KMS-11 (cell line): ENCODE results near the gene NPAS2.

Source experiments
- H2AFZ ChIP-seq: fragments of 200-600 bp; sonication (generic); 2 replicates; pipeline ENCODE4 v1.6.1; 2016; ENCODE audit warnings: antibody characterized with exemption, mixed run types, low read depth
- H3K27ac ChIP-seq: fragments of 200-600 bp; sonication (generic); 2 replicates; pipeline ENCODE4 v1.6.1; 2016; ENCODE audit warnings: mild to moderate bottlenecking, mixed run types
- H3K27me3 ChIP-seq: fragments of 200-600 bp; sonication (generic); 2 replicates; pipeline ENCODE4 v1.6.1; 2017; ENCODE audit warnings: mild to moderate bottlenecking, low read depth, mixed run types, moderate library complexity; ENCODE audit not compliant: insufficient read depth
- H3K36me3 ChIP-seq: fragments of 200-600 bp; sonication (generic); 2 replicates; pipeline ENCODE4 v1.6.1; 2017; ENCODE audit warnings: mild to moderate bottlenecking, mixed run types; ENCODE audit not compliant: insufficient read depth
- H3K4me1 ChIP-seq: fragments of 200-600 bp; sonication (generic); 2 replicates; pipeline ENCODE4 v1.6.1; 2016; ENCODE audit warnings: mild to moderate bottlenecking, low read depth, mixed run types; ENCODE audit not compliant: poor library complexity, severe bottlenecking
- H3K4me2 ChIP-seq: fragments of 200-600 bp; sonication (generic); 2 replicates; pipeline ENCODE4 v1.7.0; 2016; ENCODE audit warnings: mild to moderate bottlenecking, mixed run types
- H3K4me3 ChIP-seq: fragments of 200-600 bp; sonication (generic); IDR thresholded peaks from 2 replicates; pipeline ENCODE4 v1.6.1; 2017; ENCODE audit warnings: low read depth, low read length, mixed read lengths; ENCODE audit not compliant: insufficient read depth
- H3K79me2 ChIP-seq: fragments of 200-600 bp; sonication (generic); 2 replicates; pipeline ENCODE4 v1.6.1; 2016; ENCODE audit warnings: low read depth, mixed run types; ENCODE audit not compliant: insufficient read depth
- H3K9ac ChIP-seq: fragments of 200-600 bp; sonication (generic); 2 replicates; pipeline ENCODE4 v1.6.1; 2016; ENCODE audit warnings: mild to moderate bottlenecking, mixed run types
- H4K20me1 ChIP-seq: fragments of 200-600 bp; sonication (generic); 2 replicates; pipeline ENCODE4 v1.6.1; 2016; ENCODE audit warnings: mild to moderate bottlenecking, mixed run types; ENCODE audit not compliant: insufficient read depth
- TF ChIP-seq, protein P1 (sequence below): fragments of 200-600 bp; sonication (generic); conservative IDR thresholded peaks from 2 replicates; pipeline ENCODE4 v1.6.1; 2017; ENCODE audit warnings: low read depth, mild to moderate bottlenecking, antibody characterized with exemption, low read length, moderate library complexity, mixed read lengths

Gene NPAS2

DNA sequence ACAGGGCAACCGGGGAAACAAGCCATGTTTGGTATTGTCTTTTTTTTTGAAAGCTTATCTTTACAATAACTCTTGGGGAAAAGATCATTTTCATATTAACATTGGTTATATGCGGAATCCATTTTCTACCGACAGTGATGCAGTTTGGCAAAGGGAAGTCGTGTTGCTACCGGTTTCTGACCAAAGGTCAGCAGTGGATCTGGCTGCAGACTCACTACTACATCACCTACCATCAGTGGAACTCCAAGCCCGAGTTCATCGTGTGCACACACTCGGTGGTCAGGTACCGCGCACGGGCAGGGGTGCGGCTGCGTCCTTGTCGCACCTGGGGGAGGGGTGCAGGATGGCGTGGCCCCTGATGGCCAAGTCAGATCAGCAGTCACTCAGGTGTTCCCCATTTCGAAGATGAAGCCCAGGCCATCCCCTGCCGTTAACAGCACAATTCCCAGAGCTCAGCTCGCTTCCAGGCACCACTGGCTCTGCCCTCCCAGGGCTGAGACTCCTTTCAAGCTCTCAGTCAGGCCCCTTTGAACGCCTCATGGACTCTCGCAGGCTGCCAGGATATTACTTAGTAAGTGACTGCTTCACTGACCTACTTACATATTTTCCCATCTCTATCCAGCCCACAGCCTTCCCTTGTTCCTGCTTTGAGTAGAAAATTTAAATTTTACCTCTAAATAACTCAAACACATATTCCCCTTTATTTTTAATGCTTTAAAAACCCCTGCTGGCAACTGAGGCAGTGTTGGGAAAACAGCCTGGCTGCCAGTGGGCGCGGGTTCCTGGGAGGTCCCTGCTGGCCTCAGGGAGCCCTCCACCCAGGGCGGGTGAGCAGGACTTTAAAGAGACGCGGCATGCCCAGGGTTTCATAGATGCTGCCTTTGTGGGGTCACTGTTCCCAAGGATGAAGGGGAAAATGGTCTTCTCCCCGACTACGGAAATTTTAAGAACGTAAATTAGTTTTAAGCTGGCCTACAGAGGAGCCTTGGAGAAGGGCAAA is 148.5 kb downstream of the NPAS2 start:
- H3K4me2 ChIP-seq, result no peak overlapping the region
- no peaks in the 10 kb centered on the region for H4K20me1 ChIP-seq
- H3K4me3 ChIP-seq, result no peak overlapping the region
- H3K9ac ChIP-seq, result no peak overlapping the region
- H3K4me1 ChIP-seq, result no peaks in the 10 kb centered on the region
- H2AFZ ChIP-seq, result no peak overlapping the region
- no peak overlapping the region for H3K27ac ChIP-seq
- no peaks in the 10 kb centered on the region for H3K79me2 ChIP-seq
- H3K27me3 ChIP-seq, result no peaks in the 10 kb centered on the region
- H3K36me3 ChIP-seq, result no peaks in the 10 kb centered on the region
- TF ChIP-seq, protein P1, sequence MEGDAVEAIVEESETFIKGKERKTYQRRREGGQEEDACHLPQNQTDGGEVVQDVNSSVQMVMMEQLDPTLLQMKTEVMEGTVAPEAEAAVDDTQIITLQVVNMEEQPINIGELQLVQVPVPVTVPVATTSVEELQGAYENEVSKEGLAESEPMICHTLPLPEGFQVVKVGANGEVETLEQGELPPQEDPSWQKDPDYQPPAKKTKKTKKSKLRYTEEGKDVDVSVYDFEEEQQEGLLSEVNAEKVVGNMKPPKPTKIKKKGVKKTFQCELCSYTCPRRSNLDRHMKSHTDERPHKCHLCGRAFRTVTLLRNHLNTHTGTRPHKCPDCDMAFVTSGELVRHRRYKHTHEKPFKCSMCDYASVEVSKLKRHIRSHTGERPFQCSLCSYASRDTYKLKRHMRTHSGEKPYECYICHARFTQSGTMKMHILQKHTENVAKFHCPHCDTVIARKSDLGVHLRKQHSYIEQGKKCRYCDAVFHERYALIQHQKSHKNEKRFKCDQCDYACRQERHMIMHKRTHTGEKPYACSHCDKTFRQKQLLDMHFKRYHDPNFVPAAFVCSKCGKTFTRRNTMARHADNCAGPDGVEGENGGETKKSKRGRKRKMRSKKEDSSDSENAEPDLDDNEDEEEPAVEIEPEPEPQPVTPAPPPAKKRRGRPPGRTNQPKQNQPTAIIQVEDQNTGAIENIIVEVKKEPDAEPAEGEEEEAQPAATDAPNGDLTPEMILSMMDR, result no peak

DNA sequence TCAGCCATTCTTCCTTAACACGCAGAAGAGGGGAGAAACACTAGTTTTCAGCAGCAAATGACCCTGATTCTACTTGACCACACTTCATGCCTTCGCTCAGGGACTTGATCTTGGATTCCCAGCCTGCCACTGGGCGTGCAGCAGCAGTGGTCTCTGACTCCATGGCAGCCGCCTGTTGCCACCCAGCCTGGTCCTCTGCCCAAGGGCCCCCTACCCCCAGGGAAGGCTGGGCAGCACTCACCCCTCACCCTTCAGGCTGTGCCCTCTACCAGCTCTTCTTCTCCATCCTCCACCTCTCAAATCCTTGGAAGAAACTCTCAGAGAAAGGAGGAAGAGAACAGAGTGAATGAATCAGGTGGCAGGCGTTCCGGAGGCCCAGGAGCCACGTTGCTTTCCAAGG is 150.1 kb downstream of the NPAS2 start:
- no peaks in the 10 kb centered on the region for H3K36me3 ChIP-seq

DNA sequence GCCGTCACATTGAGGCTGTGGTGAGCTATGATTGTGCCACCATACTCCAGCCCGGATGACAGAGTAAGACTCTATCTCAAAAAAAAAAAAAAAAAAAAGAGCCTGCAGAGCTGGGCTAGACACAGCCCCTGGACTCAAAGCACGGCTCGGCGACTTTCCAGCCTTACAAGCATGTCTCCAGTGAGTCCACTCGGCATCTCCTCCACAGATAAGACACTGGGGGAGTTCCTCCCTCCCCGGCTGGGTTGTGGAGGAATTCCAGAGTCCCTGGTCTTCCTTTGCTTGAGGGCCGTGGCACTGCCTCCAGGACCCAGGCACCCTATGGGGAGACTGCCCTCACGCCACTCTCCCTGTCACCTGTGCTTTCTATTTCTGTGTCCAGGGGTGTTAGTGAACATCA is 151.3 kb downstream of the NPAS2 start:
- TF ChIP-seq, protein P1, result no peak
- H3K27me3 ChIP-seq, result no peaks in the 10 kb centered on the region
- H3K36me3 ChIP-seq, result no peaks in the 10 kb centered on the region
- H3K4me1 ChIP-seq, result no peaks in the 10 kb centered on the region
- H3K9ac ChIP-seq, result no peak overlapping the region
- no peak overlapping the region for H2AFZ ChIP-seq
- H3K4me3 ChIP-seq, result no peak overlapping the region
- H3K4me2 ChIP-seq, result no peak overlapping the region
- H3K27ac ChIP-seq, result no peak overlapping the region
- no peaks in the 10 kb centered on the region for H3K79me2 ChIP-seq
- no peaks in the 10 kb centered on the region for H4K20me1 ChIP-seq

More for the DNA sequence above, 150.1 kb downstream of the NPAS2 start:
- Histone ChIP-seq H2AFZ (no peak overlapping the region), H3K27ac (no peak overlapping the region), H3K9ac (no peak overlapping the region), H3K4me2 (no peak overlapping the region), H4K20me1 (no peaks in the 10 kb centered on the region), H3K27me3 (no peaks in the 10 kb centered on the region), H3K79me2 (no peaks in the 10 kb centered on the region), H3K4me1 (no peaks in the 10 kb centered on the region), H3K4me3 (no peak overlapping the region)
- TF ChIP-seq, protein P1, result no peak

DNA sequence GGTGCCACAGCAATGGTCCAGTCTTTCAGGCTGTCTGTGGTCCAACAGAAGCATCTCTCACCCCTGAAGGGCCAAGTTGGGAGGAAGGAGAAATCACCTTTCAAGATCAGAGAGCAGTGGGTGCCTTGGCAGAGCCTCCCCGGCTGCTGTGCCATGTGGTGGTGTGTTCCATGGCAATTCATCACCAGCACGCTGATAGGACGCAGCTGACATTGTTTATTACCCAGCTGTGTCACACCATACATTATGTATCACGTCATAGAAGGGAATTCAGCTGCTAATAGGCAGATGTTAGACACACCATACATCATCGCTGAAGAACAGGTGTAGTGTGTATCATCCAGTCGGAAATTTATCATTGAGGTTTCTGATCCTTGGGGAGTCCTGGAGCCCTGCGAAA is 152.5 kb downstream of the NPAS2 start:
- no peaks in the 10 kb centered on the region for H4K20me1 ChIP-seq
- TF ChIP-seq, protein P1, result no peak
- H3K79me2 ChIP-seq, result no peaks in the 10 kb centered on the region
- no peaks in the 10 kb centered on the region for H3K27me3 ChIP-seq
- no peak overlapping the region for H3K4me2 ChIP-seq
- no peak overlapping the region for H3K4me3 ChIP-seq
- no peaks in the 10 kb centered on the region for H3K36me3 ChIP-seq
- no peak overlapping the region for H3K9ac ChIP-seq
- H3K27ac ChIP-seq, result no peak overlapping the region
- H3K4me1 ChIP-seq, result no peaks in the 10 kb centered on the region
- no peak overlapping the region for H2AFZ ChIP-seq
